Activated naive CD4-positive, alpha-beta T cell treated with anti-CD3 and anti-CD28 coated beads, Interleukin-2, amount 50 U/mL, for 16 hours (primary cell): ENCODE measurements around the gene DENND4A.
A peak's percentile ranks its signal among the peaks of the same experiment; 100 is the strongest.

Experiments
- DNase-seq: peaks from one replicate; pipeline ENCODE4 v3.0.0-alpha.2; 2020

The DENND4A gene

DNA sequence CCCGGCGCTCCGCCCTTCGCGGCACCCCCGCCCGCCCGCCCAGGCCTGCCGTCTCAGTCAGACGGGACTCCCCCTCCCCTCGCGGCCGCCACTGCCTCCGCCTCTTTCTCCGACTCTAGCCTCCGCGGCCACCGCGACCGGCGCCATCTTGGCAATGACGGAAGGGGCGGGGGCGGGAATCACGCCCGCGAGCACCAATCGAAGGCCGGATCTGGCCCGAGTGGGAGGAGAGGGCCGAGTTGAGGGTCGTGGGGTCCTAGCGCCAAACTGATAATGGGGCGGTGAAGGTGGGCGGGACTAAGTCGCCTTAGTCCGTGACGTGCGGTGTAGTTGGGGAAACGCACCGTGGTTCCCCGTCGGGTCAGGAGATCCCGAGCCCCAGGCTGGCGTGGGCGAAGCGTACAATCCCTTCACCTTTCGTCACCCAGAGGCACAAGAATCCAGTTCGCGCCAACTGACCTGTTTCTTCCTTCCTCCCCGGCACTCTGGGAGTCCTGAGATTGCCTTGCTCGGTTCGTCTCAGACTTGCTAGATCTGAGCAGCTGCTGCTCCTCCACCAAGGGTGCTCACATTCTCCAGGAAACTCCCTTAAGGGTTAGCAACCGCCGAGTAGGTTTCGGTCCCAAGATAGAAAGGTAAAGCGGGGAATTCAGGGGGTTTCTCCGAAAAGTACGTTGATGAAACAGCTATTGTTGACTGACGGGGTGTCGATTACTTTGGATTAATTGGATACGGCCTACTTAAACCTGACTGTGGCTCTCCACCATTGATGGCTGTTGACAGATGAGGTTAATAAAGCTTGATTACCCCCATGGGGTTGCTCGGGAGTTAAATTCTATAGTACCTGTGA, at the start of gene DENND4A:
TSS of gene DENND4A (minus strand) at position 156 of the 850 bp plus-strand sequence. CDS start 35,843 bp downstream, outside the sequence.
- peak; percentile 98 for DNase-seq

DNA sequence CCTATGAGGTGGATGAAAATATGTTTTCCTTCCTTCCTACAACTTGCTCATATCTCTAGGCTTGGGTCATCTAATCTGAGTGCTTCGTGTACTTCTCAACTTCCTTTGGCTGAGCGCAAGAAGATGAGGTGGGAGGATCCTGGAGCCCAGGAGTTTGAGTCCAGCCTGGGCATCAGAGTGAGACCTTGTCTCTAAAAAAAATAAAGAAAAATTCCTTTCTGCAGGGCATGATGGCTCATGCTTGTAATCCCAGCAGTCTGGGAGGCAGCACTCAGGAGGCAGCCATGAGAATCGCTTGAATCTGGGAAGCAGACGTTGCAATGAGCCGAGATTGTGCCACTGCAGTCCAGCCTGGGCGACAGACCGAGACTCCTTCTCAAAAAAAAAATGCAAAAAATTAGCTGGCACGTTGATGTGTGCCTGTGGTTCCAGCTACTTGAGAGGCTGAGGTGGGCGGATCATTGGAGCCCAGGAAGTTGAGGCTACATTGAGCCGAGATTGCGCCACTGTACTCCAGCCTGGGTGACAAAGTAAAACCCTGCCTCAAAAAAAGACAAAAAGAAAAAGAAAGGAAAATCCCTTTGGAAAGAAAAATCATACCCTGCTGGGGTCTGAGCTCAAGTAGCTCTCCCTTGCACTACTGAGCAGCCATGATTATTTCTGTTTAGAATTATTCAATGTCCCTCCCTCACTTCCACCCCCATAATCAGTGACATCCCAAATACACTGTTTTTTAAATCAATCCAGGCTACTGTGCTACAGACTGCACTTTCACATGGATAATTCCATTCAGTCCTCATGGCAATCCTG, 49.2 kb upstream of the DENND4A start:
- DNase-seq = no peak

DNA sequence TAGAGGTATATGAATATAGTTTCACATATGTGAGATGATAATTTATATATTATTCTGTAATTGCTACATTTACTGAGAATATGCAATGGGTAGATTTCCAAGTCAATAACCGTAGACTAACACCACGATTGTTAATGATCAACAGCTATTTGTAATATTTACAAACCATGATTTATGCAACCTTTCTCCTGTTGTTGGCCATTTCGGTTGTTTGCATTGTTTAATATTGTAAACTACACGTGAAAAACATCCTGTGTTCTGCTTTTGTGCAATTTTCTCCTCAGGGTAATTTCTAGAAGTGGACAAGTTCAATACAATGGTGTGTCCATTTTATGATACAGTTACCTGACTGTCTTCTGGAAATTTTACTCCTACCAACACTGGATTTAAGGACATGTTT, 47.9 kb upstream of the DENND4A start:
- DNase-seq = no peak

DNA sequence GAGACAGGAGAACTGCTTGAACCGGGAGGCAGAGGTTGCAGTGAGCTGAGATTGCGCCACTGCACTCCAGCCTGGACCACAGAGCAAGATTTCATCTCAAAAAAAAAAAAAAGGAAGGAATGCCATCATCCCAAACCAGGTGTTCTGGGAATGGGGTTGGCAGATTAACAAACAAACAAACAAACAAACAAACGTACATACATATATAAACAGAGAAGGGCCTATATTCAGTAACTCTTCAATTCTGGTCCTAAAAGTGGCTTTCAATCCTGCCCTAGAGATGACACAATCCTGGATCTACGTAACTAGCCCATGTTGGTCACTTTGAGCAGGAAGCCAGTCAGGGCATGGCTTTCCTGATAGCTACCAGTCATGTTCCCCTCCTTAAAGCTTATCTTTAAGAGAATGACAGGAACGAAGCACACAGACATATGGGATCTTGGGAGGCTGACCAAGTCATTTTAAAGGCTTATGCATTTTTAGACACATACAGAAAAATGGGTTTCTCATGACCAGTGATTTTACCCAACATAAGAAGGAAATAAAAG, 47.3 kb upstream of the DENND4A start:
- no peak for DNase-seq

DNA sequence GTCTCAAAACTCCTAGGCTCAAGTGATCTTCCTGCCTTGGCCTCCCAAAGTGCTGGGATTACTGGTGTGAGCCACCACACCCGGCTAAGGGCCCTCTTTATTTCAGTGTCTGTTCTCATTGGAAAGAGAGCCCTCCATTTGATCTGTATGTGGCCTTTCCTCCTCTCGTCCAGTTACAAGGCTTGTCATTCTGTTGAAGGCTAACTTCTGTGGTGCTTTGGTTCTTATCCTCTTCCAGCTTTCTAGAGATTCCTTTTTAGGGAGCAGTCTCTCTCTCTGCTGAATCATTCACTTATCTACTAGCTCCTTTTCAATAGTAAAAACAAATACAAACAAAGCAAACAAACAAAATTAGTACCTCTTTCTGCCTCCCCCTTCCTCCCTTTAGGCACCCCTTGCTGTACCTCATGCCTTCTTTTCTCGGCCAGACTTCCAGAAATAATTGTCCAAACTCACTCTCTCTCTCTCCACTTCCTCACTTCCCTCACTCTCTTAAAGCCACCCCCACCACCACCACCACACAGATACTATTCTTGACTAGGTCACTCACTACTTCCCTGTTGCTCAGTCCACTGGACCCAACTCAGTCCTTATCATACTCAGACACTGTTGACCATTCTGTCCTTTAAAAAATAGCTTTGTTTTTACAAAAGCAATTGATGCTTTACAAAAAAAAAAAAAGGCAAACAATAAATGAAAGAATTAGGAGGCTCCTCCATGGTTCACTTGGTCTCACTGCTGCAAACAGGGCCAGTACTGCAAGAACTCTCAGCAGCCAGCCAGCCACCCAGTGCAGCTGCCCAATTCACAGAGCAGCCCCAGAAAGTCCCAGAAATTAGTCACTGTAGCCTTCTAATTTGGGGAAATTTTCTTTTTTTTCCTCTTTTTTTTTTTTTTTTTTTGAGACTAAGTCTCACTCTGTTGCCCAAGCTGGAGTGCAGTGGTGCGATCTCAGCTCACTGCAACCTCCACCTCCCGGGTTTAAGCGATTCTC, 45.5 kb upstream of the DENND4A start:
- no peak for DNase-seq

DNA sequence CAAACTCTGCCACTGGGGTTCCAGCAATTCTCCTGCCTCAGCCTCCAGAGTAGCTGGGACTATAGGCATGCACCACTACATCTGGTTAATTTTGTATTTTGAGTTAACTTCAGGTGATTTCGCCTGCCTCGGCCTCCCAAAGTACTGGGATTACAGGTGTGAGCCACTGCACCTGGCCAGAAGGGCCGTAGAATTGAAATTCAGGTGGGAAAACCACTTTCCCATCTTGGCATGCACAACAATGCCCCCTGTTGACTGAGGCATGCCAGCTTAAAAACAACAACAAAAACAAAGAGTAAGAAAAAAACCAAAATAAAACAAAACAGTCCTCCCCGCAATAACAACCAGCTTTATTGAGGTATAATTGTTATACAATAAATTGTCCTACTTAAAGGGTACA, 44.6 kb upstream of the DENND4A start:
- no peak for DNase-seq

DNA sequence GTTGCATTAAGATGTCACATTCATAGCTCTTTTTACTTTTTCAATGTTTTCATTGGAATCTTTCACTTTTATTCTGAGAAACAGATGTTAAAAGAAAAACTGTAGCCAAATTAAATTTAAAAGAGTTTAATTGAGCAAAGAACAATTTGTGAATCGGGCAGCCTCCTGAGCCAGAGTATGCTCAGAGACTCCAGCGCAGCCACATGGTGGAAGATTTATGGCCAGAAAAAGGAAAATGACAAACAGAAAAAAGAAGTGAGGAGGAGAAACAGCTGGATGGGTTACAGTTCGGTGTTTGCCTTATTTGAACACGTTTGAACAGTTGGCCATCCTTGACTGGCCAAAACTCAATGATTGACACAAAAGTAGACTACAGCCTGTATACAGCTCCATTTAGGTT, 43.4 kb upstream of the DENND4A start:
- DNase-seq = no peak

DNA sequence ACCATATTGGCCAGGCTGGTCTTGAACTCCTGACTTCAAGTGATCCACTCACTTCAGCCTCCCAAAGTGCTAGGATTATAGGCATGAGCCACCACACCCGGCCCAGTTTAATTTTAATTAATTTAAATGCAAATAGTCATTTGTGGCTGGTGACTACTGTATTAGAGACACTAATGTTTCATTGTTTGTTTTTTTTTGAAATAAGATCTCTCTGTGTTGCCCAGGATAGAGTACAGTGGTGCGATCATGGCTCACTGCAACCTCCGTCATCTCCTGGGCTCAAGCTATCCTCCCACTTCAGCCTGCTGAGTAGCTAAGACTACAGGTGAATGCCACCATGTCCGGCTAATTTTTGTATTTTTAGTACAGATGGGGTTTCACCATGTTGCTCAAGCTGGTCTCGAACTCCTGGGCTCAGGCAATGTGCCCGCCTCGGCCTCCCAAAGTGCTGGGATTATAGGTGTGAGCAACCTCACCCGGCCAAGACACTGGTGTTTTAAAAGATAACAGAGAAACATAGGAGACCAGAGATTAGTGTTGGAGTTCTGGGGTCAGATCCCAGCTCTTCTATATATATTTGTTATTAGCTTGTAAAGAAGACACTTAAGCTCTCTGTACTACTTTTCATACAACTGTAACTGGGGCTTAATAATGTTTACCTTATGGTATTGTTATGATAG, 42.6 kb upstream of the DENND4A start:
- no peak for DNase-seq

DNA sequence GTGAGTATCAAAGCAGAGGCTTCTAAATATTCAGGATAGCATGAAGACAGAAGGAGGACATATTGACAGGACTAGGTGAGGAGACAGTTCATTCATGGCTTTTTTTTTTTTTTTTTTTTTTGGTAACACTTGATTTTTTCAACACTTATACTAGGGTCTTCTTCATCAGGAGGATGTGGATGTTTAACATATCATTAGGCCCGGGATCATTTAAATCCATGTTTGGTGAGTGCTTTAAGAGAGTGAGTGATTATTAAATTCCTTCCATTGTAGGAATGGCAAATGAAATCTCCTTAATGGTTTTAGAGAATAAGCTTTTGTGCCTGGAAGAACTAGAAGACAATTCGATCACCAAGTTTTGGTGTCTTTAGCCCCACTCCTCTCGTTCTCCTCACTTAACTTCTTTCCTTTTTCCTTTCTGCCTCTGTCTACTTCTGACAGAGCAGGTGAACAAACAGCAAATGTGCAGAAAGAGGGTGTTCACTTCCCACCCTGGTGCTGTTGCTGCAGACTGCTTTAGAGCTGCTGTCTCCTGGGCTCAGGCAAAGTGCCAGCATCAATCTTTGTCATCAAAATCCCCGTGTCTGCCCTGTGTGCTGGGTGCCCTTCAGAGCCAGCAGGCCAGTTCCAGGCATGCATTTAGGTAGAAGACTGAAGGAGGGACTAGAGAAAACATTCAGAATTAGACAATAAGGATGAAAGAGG, 41.6 kb upstream of the DENND4A start:
- DNase-seq = peak; percentile 30

DNA sequence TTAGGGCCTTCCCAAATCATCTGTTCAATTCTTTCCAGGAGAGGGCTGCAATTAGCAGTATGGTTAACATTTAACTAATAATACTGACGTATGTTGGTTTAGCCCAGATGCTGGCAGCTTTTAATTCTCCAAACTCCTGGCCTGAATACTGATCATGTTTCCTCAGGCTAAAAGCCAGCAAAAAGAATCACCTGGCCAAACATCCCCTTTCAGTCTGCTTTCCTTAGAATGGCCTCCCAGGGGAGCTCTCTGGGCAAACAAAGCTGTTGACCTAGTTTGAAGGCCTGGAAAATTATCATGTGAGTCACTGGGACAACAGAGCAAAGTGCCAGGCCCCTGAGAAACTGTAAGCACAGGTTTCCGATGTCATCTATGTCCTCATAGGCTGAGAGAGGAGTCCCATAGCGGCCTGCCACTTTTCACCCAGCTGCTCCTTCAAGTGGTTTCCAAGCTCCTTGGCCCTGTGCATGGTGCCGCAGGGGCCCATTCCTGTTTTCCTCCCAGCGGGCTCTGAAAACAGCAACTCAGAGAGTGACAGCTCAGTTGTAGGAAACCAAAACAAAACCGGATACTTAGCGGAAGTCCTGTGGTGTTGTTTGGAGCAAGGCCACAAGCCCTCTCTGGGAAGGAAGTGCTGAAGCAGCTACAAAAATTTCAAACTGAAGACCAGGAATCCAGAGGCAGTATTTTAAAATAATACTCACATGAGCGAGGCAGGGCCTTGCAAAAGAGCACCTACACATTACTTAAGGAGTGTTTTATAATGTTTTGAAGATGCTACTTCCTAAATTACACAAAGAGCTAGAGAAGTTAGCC, 40.7 kb upstream of the DENND4A start:
- peak; percentile 26 for DNase-seq

DNA sequence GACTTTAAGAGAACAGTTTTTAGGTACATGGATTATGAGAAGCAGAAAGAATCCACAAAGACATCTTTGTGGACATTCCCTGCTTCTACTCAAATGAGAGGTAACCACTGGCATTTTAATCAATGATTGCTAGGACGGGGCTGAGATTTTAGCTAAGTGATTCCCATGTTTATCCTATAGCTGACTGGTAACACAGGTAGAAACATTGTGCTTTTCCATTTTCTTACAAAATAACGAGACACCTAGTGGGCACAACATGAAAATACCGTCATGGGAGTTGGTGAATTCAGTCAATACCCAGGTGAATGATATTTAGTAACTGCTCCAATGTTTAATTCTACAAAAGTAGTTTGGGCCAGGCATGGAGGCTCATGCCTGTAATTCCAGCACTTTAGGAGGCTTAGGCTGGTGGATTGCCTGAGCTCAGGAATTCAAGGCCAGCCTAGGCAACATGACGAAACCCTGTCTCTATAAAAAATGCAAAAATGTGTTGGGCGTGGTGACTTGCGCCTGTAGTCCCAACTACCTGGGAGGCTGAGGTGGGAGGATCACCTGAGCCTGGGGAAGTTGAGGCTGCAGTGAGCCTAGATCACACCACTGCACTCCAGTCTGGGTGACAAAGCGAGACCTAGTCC, 37.2 kb upstream of the DENND4A start:
- DNase-seq = no peak

DNA sequence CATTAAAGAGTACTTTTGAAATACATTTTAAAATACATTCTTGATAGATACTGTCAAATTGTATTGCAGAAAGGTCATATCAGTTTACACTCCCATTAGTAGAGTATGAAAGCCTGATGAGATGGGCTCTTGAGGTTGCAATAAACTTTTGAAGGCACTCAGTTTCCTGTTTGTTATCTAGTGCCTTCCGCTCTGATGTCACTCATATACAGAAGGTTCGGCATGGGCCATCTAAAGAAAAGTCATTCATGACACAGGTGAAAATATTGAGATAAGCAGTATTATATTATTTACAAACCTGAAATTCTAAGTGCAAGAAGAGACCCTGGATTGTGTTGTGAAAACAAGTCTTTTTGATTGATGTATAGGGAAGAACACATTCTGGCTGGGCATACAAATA, 36.5 kb upstream of the DENND4A start:
- no peak for DNase-seq

DNA sequence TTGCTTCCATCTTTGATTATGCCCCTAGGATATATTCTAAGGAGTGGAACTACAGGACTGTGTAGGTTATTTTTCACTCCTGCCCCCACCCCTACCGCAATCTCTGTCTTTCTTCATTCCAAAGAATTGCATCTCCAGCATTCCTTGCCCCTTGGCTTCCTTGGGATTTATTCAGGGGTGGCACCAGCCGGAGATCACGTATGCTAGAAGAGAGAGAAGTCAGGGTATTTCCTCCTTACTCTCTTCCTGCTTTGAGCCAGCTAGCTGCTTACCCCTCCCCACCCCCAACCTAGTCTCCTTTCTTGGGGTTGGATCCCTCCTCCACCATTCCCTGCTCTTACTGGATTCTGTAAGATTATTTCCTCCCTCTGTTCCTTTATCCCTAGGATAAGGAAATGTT, 35.0 kb upstream of the DENND4A start:
- no peak for DNase-seq

DNA sequence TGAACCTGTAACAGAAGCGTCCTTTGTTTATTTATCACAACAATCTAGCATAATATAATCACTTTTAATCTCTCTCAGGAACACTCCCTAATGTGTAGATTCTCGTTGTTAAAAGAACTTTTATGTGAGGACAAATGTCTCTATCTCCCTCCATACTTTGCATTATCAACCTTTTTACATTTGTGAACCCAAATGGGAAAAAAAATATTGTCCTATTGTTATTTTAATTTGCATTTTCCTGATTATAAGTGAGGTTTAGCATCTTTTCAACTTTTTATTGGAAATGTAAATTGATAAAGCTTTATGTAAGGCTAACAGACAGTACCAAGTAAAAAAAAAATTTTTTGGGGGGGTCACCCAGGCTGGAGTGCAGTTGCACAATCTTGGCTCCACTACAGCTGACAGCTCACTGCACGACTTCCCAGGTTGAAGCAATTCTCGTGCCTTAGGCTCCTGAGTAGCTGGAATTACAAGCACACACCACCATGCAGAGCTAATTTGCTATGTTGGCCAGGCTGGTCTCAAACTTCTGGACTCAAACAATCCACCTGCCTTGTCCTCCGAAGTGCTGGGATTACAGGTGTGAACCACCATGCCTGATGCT, 33.0 kb upstream of the DENND4A start:
- DNase-seq = no peak

DNA sequence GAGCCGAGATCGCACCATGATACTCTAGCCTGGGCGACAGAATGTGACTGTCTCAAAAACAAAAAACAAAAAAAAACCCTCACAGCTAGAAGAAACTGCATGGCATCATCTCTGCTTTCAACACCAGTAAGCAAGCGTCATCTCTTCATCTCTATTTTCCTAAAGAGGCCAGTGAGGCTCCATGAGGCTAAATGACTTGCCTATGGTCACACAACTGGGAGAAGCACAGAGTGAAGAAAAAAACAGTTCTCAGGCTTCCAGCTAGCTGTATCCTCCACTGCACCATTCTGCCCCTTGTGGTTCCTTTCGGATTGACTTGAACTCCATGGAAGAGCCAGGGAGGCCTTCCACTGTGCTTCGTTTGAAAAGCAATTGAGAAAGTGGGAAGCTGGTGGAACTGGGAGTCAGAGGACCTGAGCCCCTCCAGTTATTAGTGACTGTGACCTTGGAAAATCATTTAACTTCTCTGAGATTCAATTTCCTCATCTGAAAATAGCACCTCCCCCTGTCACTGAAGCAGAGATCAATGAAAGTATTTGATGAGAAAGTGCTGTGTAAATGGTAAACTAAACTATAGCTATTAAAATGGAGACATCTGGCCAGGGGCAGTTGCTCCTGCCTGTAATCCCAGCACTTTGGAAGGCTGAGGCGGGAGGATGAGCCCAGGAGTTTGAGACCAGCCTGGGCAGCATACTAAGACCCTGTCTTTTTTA, 32.1 kb upstream of the DENND4A start:
- no peak for DNase-seq

DNA sequence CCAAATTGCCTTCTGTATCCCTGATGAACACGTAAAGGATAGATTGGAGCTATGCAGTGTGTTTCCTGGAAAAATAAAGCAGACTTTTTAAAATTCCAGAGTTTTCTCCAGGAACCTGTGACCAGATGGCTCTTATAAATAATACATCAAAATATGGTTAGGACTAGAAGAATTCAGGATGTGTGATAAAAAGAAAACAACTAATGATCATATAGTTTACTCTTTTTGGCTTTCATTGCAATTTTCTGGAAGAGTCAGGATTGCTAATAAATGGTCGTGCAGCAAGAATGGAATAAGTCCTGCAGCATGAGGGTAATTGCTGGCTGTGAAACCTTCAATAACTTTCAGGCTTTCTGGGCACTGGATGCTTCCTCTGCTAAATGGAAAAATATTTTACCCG, 30.2 kb upstream of the DENND4A start:
- DNase-seq = no peak

DNA sequence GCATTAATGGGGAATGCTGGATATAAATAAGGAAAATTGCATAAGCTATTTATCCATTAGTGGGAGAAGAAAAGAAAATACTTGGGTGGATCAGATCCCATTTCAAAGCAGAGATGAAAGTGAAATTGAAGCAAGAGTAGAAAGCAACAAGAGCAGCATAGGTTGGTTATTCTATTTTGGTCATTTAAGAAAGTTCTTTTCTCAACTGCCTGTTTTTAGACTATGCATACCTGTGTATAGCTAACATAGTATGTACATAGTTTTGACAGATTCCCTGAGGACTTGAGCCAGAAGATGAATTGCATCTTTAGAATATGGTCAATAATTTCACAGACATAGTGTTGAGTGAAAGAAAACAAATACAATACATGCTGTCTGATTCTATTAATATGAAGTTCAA, 29.0 kb upstream of the DENND4A start:
- no peak for DNase-seq

DNA sequence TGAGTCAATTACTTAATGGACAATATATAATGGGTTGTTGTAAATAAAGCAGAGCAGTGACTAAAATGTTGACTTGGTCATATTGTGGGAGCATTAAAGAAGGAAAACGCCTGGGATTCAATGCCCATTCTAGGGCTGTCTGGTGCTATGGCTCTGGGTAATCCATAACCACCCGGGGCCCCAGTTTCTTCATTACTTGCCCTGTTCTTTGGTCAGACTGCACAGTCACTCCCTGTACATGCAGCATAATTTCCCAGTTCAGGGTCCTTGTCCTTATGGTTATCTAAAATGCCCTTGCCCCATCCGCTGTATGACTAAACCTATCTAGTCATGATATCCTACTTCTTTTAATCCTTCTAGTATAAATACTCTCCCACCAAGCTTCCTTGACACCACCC, 27.5 kb upstream of the DENND4A start:
- DNase-seq = no peak
